GM18951 (cell line): ENCODE results near the gene STOM.

Source experiments
- POLR2A ChIP-seq: IDR thresholded peaks from 4 replicates; pipeline ENCODE4 v1.6.1; 2011; ENCODE audit warnings: mild to moderate bottlenecking; ENCODE audit not compliant: insufficient read length, insufficient read depth; ENCODE audit errors: extremely low read depth
- in situ Hi-C: fragments of 300-500 bp; cut with MboI; formaldehyde crosslinking; loops from one replicate; pipeline ENCODE4 v1.12.0; 2022; ENCODE audit warnings: low sequenced_read_pairs, mixed read lengths, inconsistent platforms; ENCODE audit not compliant: unreplicated experiment

STOM gene

GRCh38 chr9:121317737-121318630, 52.1 kb downstream of the STOM start:
- in situ Hi-C loops = no loop called here
- no peak for TF ChIP-seq POLR2A

GRCh38 chr9:121316852-121317373, 53.1 kb downstream of the STOM start:
- in situ Hi-C loops = no loop called here
- no peak for TF ChIP-seq POLR2A

GRCh38 chr9:121316378-121316777, 53.7 kb downstream of the STOM start:
- no peak for TF ChIP-seq POLR2A
- in situ Hi-C loops = no loop called here

GRCh38 chr9:121313458-121314152, 56.4 kb downstream of the STOM start:
- TF ChIP-seq POLR2A = no peak
- in situ Hi-C loops = no loop called here

- TF ChIP-seq POLR2A = no peak
- in situ Hi-C loops = no loop called here
Measured at GRCh38 chr9:121312169-121312568, 57.9 kb downstream of the STOM start.

GRCh38 chr9:121310571-121310970, 59.5 kb downstream of the STOM start:
- in situ Hi-C loops = no loop called here
- no peak for TF ChIP-seq POLR2A

GRCh38 chr9:121309833-121310425, 60.1 kb downstream of the STOM start:
- TF ChIP-seq POLR2A = no peak
- in situ Hi-C loops = no loop called here

GRCh38 chr9:121309171-121309570, 60.9 kb downstream of the STOM start:
- TF ChIP-seq POLR2A = no peak
- in situ Hi-C loops = no loop called here

GRCh38 chr9:121308765-121309164, 61.3 kb downstream of the STOM start:
- no peak for TF ChIP-seq POLR2A
- in situ Hi-C loops = no loop called here

GRCh38 chr9:121307976-121308375, 62.1 kb downstream of the STOM start:
- no peak for TF ChIP-seq POLR2A
- in situ Hi-C loops = no loop called here

- in situ Hi-C loops = no loop called here
- TF ChIP-seq POLR2A = no peak
Measured at GRCh38 chr9:121305269-121305994, 64.6 kb downstream of the STOM start.

- TF ChIP-seq POLR2A = no peak
- in situ Hi-C loops = no loop called here
Measured at GRCh38 chr9:121304707-121305106, 65.3 kb downstream of the STOM start.

- no peak for TF ChIP-seq POLR2A
- in situ Hi-C loops = no loop called here
Measured at GRCh38 chr9:121303456-121304451, 66.3 kb downstream of the STOM start.
